Esophagus squamous epithelium (tissue), 4 donors: ENCODE data around the gene MAML3.

Source experiments
- POLR2A ChIP-seq, 4 donors: fragments of 450-650 bp; IDR thresholded peaks; one replicate each; pipeline ENCODE4 v1.6.1; 2017; ENCODE audit warnings: antibody characterized with exemption in 4 of 4, mild to moderate bottlenecking in 4 of 4, moderate library complexity in 3 of 4
- TF ChIP-seq, protein P1 (sequence below), 6 experiments: fragments of 450-650 bp in 4 of 6; fragments of 200-600 bp in 2 of 6; sonication (generic) in 2 of 6; IDR thresholded peaks; one replicate each; pipeline ENCODE4 v1.5.1; 2016 to 2019; ENCODE audit warnings: antibody characterized with exemption in 6 of 6, mild to moderate bottlenecking in 4 of 6, moderate library complexity in 4 of 6

DNA sequence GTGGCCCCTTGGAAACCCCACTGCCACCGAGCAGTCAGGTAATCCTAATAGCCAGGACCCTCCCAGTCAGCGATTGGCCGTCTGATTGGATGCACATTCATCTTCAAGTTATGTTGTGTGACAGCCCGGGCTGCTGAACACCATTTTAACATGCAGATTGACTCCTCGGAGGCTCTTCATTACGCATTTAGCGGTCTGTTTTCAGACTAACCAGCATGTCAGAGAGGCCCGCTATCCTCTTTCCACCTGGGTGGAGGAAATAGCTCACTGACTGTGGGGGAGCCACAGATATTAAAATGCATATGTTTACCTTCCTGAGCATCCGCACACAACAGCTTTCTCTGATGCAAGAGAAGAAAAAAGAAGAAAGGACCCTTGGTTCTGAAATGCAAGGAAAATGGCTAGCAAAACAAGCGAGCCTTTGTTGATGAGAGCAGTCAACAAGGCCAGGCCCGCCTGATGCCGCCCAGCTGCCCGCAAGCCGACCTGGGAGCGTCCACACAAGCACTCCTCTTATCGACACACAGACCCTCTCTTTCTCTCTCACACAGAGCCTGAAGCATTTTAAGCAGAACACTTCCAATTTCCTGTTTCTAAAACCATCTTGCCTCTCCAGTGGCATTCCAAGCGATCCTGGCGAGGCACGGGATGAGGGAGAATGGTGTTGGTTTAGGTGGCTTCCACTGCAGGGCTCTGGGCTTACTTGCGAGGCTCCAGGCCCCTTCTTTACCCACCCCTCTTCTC, 370.1 kb downstream of the MAML3 start:
- TF ChIP-seq, protein P1, sequence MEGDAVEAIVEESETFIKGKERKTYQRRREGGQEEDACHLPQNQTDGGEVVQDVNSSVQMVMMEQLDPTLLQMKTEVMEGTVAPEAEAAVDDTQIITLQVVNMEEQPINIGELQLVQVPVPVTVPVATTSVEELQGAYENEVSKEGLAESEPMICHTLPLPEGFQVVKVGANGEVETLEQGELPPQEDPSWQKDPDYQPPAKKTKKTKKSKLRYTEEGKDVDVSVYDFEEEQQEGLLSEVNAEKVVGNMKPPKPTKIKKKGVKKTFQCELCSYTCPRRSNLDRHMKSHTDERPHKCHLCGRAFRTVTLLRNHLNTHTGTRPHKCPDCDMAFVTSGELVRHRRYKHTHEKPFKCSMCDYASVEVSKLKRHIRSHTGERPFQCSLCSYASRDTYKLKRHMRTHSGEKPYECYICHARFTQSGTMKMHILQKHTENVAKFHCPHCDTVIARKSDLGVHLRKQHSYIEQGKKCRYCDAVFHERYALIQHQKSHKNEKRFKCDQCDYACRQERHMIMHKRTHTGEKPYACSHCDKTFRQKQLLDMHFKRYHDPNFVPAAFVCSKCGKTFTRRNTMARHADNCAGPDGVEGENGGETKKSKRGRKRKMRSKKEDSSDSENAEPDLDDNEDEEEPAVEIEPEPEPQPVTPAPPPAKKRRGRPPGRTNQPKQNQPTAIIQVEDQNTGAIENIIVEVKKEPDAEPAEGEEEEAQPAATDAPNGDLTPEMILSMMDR (IDR thresholded peaks at IDR 0.05): no peak
- no peak for TF ChIP-seq POLR2A (IDR thresholded peaks at IDR 0.05)
